H9 (cell line): Measurements from ENCODE around the gene FRG2C. TPM values are rescaled to one million over a fixed set of nuclear protein-coding genes. Genes with fewer than 3 reads are reported as not detected.
"Not testable (repeated sequence)": the region's sequence is repeated elsewhere in the genome, so short reads cannot be mapped to it uniquely, and the experiment has no call there.

Source experiments
- DNase-seq: peaks from one replicate; pipeline ENCODE4 v3.0.0-alpha.2; 2017
- H2AFZ ChIP-seq: one replicate; pipeline ENCODE4 v1.6.1; 2013; ENCODE audit warnings: mild to moderate bottlenecking, low read length, control low read depth, moderate library complexity
- H2AK5ac ChIP-seq: 2 replicates; pipeline ENCODE4 v1.6.1; 2013; ENCODE audit warnings: low read length, control low read depth, mixed read lengths; ENCODE audit not compliant: insufficient read length
- H2BK120ac ChIP-seq: one replicate; pipeline ENCODE4 v1.6.1; 2013; ENCODE audit warnings: low read depth, mild to moderate bottlenecking, low read length, control low read depth, inconsistent platforms; ENCODE audit not compliant: poor library complexity, severe bottlenecking
- H2BK12ac ChIP-seq: 2 replicates; pipeline ENCODE4 v1.6.1; 2013; ENCODE audit warnings: low read length, control low read depth, mixed read lengths, low read depth; ENCODE audit not compliant: insufficient read length
- H2BK15ac ChIP-seq: 2 replicates; pipeline ENCODE4 v1.6.1; 2013; ENCODE audit warnings: low read depth, low read length, control low read depth
- H2BK20ac ChIP-seq: one replicate; pipeline ENCODE4 v1.6.1; 2013; ENCODE audit warnings: low read depth, mild to moderate bottlenecking, low read length, control low read depth, inconsistent platforms; ENCODE audit not compliant: poor library complexity, severe bottlenecking
- H2BK5ac ChIP-seq: 2 replicates; pipeline ENCODE4 v1.6.1; 2013; ENCODE audit warnings: low read length, control low read depth, mixed read lengths; ENCODE audit not compliant: insufficient read length
- H3K14ac ChIP-seq: 2 replicates; pipeline ENCODE4 v1.6.1; 2013; ENCODE audit warnings: low read length, control low read depth; ENCODE audit not compliant: insufficient read depth
- H3K18ac ChIP-seq: 2 replicates; pipeline ENCODE4 v1.6.1; 2013; ENCODE audit warnings: low read depth, mild to moderate bottlenecking, mixed read lengths, low read length, control low read depth; ENCODE audit not compliant: insufficient read length
- H3K23ac ChIP-seq: 2 replicates; pipeline ENCODE4 v1.6.1; 2013; ENCODE audit warnings: low read length, control low read depth, mixed read lengths, low read depth; ENCODE audit not compliant: insufficient read length
- H3K23me2 ChIP-seq: 2 replicates; pipeline ENCODE4 v1.6.1; 2013; ENCODE audit warnings: low read depth, mild to moderate bottlenecking, mixed read lengths, low read length, control low read depth; ENCODE audit not compliant: insufficient read length, poor library complexity, severe bottlenecking
- H3K27ac ChIP-seq: 2 replicates; pipeline ENCODE4 v1.5.1; 2013; ENCODE audit warnings: low read length, control low read depth, mixed read lengths, low read depth; ENCODE audit not compliant: insufficient read length
- H3K27me3 ChIP-seq: 2 replicates; pipeline ENCODE4 v1.6.1; 2013; ENCODE audit warnings: low read length, control low read depth, inconsistent platforms; ENCODE audit not compliant: insufficient read depth
- H3K4ac ChIP-seq: 2 replicates; pipeline ENCODE4 v1.6.1; 2013; ENCODE audit warnings: low read depth, mild to moderate bottlenecking, control low read depth, inconsistent platforms, low read length, moderate library complexity
- H3K4me1 ChIP-seq: 2 replicates; pipeline ENCODE4 v1.6.1; 2013; ENCODE audit warnings: low read length, control low read depth, inconsistent platforms; ENCODE audit not compliant: insufficient read depth
- H3K4me2 ChIP-seq: 2 replicates; pipeline ENCODE4 v1.6.1; 2013; ENCODE audit warnings: low read length, control low read depth, mixed read lengths; ENCODE audit not compliant: insufficient read length, insufficient read depth
- H3K56ac ChIP-seq: 2 replicates; pipeline ENCODE4 v1.6.1; 2013; ENCODE audit warnings: low read depth, mild to moderate bottlenecking, mixed read lengths, low read length, control low read depth; ENCODE audit not compliant: insufficient read length
- H3K79me1 ChIP-seq: 2 replicates; pipeline ENCODE4 v1.6.1; 2013; ENCODE audit warnings: low read depth, mild to moderate bottlenecking, moderate library complexity, low read length, control low read depth, inconsistent platforms; ENCODE audit not compliant: insufficient read depth, poor library complexity, severe bottlenecking
- H3K79me2 ChIP-seq: 2 replicates; pipeline ENCODE4 v1.6.1; 2013; ENCODE audit warnings: low read length, control low read depth, inconsistent platforms; ENCODE audit not compliant: insufficient read depth
- H3K9ac ChIP-seq: 2 replicates; pipeline ENCODE4 v1.6.1; 2013; ENCODE audit warnings: low read length, control low read depth, mixed read lengths; ENCODE audit not compliant: insufficient read length; ENCODE audit errors: extremely low read depth
- H3K9me3 ChIP-seq: one replicate; pipeline ENCODE4 v1.6.1; 2013; ENCODE audit warnings: low read depth, low read length, inconsistent platforms; ENCODE audit not compliant: control insufficient read depth
- H3T11ph ChIP-seq: one replicate; pipeline ENCODE4 v1.6.1; 2013; ENCODE audit warnings: mild to moderate bottlenecking, low read length, control low read depth, inconsistent platforms
- H4K20me1 ChIP-seq: one replicate; pipeline ENCODE4 v1.6.1; 2013; ENCODE audit not compliant: control insufficient read depth, insufficient read length, insufficient read depth
- H4K5ac ChIP-seq: 2 replicates; pipeline ENCODE4 v1.6.1; 2013; ENCODE audit warnings: low read depth, mild to moderate bottlenecking, mixed read lengths, low read length, control low read depth; ENCODE audit not compliant: insufficient read length
- H4K8ac ChIP-seq: replicated peaks from 2 replicates; pipeline ENCODE4 v1.6.1; 2013; ENCODE audit warnings: low read length, control low read depth, mixed read lengths, low read depth; ENCODE audit not compliant: insufficient read length
- H4K91ac ChIP-seq: 2 replicates; pipeline ENCODE4 v1.6.1; 2013; ENCODE audit warnings: low read depth, mild to moderate bottlenecking, moderate library complexity, mixed read lengths, low read length, control low read depth; ENCODE audit not compliant: insufficient read length
- H3K27ac Mint-ChIP-seq, 3 experiments: 2 replicates in 2 of 3; 3 replicates in 1 of 3; pipeline ENCODE4 v1.8.0; 2020 to 2021; ENCODE audit warnings: mixed read lengths in 3 of 3, mild to moderate bottlenecking in 1 of 3, moderate library complexity in 1 of 3
- H3K27me3 Mint-ChIP-seq: 2 replicates; pipeline ENCODE4 v1.8.0; 2021; ENCODE audit warnings: low read depth, mild to moderate bottlenecking, moderate library complexity, mixed read lengths
- H3K36me3 Mint-ChIP-seq, 3 experiments: 2 replicates in 2 of 3; 3 replicates in 1 of 3; pipeline ENCODE4 v1.8.0; 2020 to 2021; ENCODE audit warnings: low read depth in 3 of 3, mixed read lengths in 3 of 3; ENCODE audit not compliant: insufficient read depth in 1 of 3
- H3K4me1 Mint-ChIP-seq, 2 experiments: 2 replicates each; pipeline ENCODE4 v1.8.0; 2020; ENCODE audit warnings: mixed read lengths in 2 of 2
- H3K4me3 Mint-ChIP-seq, 2 experiments: 2 replicates in 1 of 2; 3 replicates in 1 of 2; pipeline ENCODE4 v1.8.0; 2020 to 2021; ENCODE audit warnings: mild to moderate bottlenecking in 2 of 2, mixed read lengths in 2 of 2, moderate library complexity in 1 of 2
- H3K9me3 Mint-ChIP-seq, 2 experiments: 2 replicates in 1 of 2; 3 replicates in 1 of 2; pipeline ENCODE4 v1.8.0; 2020; ENCODE audit warnings: mild to moderate bottlenecking in 2 of 2, mixed read lengths in 2 of 2, moderate library complexity in 1 of 2
- WGBS: extraction: QIAGEN DNeasy Blood & Tissue Kit; methylation state at CpG from one replicate; pipeline ENCODE4 v1.1.7; 2013; ENCODE audit warnings: missing lambda C conversion rate, low lambda C conversion rate, mixed read lengths; ENCODE audit not compliant: insufficient read length; ENCODE audit errors: extremely low coverage; 5-methylcytosine and 5-hydroxymethylcytosine counted together
- total RNA-seq: library from RNA; stranded (reverse); gene quantifications from 2 replicates; pipeline ENCODE4 v1.2.1, GENCODE V29; 2021
- TF ChIP-seq, protein P1 (sequence below): fragments of 200-600 bp; sonication (generic); conservative IDR thresholded peaks from 3 replicates; pipeline ENCODE4 v1.8.0; 2021; ENCODE audit warnings: antibody characterized with exemption, mild to moderate bottlenecking

Gene FRG2C
- total RNA-seq, 1 experiment from 2014 or later, result not detected

GRCh38 chr3:75643031-75643800 is 20.9 kb upstream of the FRG2C start:
- not testable (repeated sequence) for H2BK20ac ChIP-seq, H3K18ac ChIP-seq, H3K27me3 Mint-ChIP-seq, H2BK12ac ChIP-seq, H3K14ac ChIP-seq, H3K27me3 ChIP-seq, H3K9me3 ChIP-seq, H4K91ac ChIP-seq, DNase-seq, H3K23ac ChIP-seq, H2AK5ac ChIP-seq, H4K8ac ChIP-seq, H3K36me3 Mint-ChIP-seq, H2BK120ac ChIP-seq, H3K23me2 ChIP-seq, H3T11ph ChIP-seq, H4K20me1 ChIP-seq, H3K79me2 ChIP-seq, H3K27ac Mint-ChIP-seq, H3K4ac ChIP-seq, H2BK5ac ChIP-seq, H3K9ac ChIP-seq, H4K5ac ChIP-seq, H3K9me3 Mint-ChIP-seq, H3K79me1 ChIP-seq, H2AFZ ChIP-seq, H3K56ac ChIP-seq, H3K4me1 ChIP-seq, H3K27ac ChIP-seq, H2BK15ac ChIP-seq, H3K4me2 ChIP-seq
- Mint-ChIP-seq H3K4me1 (peaks cover 12 to 16% of the 10 kb centered on the region in 2 experiments), H3K4me3 (peak overlapping the region in 1 of 2 experiments; percentile 29; a peak in 1 of 5 replicates)
- TF ChIP-seq, protein P1, sequence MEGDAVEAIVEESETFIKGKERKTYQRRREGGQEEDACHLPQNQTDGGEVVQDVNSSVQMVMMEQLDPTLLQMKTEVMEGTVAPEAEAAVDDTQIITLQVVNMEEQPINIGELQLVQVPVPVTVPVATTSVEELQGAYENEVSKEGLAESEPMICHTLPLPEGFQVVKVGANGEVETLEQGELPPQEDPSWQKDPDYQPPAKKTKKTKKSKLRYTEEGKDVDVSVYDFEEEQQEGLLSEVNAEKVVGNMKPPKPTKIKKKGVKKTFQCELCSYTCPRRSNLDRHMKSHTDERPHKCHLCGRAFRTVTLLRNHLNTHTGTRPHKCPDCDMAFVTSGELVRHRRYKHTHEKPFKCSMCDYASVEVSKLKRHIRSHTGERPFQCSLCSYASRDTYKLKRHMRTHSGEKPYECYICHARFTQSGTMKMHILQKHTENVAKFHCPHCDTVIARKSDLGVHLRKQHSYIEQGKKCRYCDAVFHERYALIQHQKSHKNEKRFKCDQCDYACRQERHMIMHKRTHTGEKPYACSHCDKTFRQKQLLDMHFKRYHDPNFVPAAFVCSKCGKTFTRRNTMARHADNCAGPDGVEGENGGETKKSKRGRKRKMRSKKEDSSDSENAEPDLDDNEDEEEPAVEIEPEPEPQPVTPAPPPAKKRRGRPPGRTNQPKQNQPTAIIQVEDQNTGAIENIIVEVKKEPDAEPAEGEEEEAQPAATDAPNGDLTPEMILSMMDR, result peak; percentile 68
- no CpG with 5 or more reads among the region's 20 CpGs for WGBS

GRCh38 chr3:75645548-75645947 is 18.6 kb upstream of the FRG2C start:
- H3K79me2 ChIP-seq, H3K79me1 ChIP-seq, H3T11ph ChIP-seq, H3K4me3 Mint-ChIP-seq, H4K91ac ChIP-seq, H4K8ac ChIP-seq, H3K9ac ChIP-seq, H2AK5ac ChIP-seq, H3K56ac ChIP-seq, H3K9me3 ChIP-seq, H3K18ac ChIP-seq, H2AFZ ChIP-seq, H3K27me3 ChIP-seq, H3K4me1 ChIP-seq, H3K27ac ChIP-seq, H3K23ac ChIP-seq, H3K9me3 Mint-ChIP-seq, H4K20me1 ChIP-seq, DNase-seq, H3K27me3 Mint-ChIP-seq, H4K5ac ChIP-seq, H3K4ac ChIP-seq, H2BK15ac ChIP-seq, H2BK12ac ChIP-seq, H3K14ac ChIP-seq, H3K23me2 ChIP-seq, H2BK20ac ChIP-seq, H2BK120ac ChIP-seq, H3K4me2 ChIP-seq, H3K36me3 Mint-ChIP-seq, H2BK5ac ChIP-seq: not testable (repeated sequence)
- Mint-ChIP-seq H3K4me1 (peaks cover 16% of the 10 kb centered on the region in 2 experiments), H3K27ac (peak overlapping the region in 1 of 3 experiments; percentile 55; a peak in 1 of 7 replicates)
- WGBS, result no CpG with 5 or more reads among the region's 4 CpGs
